ENCODE results near the gene FBP2.

The FBP2 gene

GRCh38 chr9:94593459-94594345, at the start of gene FBP2:
FBP2 (minus strand) TSS chr9:94593824; CDS start chr9:94593726, 98 bp downstream.
- no peak for FAIRE-seq

- FAIRE-seq: no peak
Measured at GRCh38 chr9:94643176-94643575, 49.6 kb upstream of the FBP2 start.

DNA sequence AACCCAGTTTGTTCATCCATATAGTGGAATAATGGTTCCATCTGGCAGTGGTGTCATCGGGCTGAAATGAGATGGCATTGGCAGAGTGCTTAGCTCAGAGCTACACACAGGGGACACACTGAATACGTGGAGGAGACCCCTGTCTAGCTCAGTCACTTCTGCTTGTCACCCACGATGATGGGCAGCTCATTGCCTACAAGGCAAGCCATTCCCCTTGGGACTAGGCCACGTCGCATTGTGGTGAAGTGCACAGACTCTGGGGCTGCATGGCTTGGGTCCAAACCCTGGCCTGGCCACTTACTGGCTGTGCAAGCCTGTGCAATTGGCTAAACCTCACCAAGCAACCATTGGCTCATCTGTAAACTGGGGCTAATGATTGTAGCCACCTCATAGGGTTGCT, 48.9 kb upstream of the FBP2 start:
- FAIRE-seq: no peak

GRCh38 chr9:94639999-94640376, 46.4 kb upstream of the FBP2 start:
- FAIRE-seq: no peak

GRCh38 chr9:94639061-94639998, 45.7 kb upstream of the FBP2 start, which contains the start of gene FBP1:
FBP1 (minus strand) TSS chr9:94639518; CDS start chr9:94639310, 208 bp downstream.
- FAIRE-seq: no peak

DNA sequence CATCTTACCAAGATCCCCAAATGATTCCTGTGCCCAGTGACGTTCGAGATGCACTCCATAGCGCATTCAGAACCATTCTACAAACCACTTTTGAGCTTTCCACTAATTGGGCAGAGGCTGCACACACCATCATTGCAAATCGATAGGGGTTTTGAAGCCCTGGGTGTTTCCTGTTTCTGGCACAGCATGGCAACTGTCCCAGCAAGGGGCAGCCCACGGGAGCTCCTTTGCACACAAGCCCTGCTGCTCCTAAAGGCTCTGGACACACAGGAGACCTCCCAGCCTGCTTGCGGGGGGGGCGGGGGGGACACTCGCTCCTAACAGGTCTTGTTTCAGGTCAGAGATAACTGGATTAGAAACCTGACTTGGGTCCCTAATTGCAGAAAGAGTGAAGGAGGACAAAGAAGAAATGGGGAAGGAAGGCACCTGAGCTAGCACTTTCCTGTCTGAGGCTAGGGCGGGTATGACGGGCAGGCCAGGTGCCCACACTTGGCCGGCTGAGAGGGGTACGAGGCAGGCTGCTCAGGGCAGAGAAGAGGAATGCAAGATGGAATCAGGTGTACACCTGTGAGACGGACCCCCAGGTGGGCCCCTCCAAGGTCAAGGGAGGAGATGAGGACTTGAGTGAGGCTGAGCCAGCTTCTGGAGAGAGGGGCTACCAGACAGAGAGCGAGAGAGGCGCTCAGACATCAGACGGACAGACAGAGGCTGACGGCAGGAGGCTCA, 44.9 kb upstream of the FBP2 start:
- FAIRE-seq: no peak

DNA sequence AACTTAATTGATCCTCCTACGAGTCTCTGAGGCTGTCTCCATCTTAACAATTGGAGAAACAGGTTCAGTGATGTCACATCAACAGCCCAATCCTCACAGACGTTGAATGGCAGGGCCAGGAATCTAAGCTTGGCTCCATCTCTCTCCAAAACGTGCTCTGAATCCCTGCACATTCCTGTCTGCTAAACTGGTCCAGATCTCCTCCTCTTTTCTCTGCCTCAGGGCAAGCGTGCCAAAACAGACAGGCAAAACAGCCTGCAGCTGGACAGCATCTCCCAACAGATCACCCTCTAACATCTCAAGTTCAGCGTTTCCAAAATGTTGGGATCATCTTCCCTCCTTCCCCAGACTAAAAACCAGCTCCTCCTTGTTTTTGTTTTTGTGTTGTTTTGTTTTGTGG, 39.1 kb upstream of the FBP2 start:
- FAIRE-seq: no peak

- FAIRE-seq: no peak
Measured at GRCh38 chr9:94631599-94631998, 38.0 kb upstream of the FBP2 start.

GRCh38 chr9:94630833-94631232, 37.2 kb upstream of the FBP2 start:
- FAIRE-seq: no peak

GRCh38 chr9:94630281-94630680, 36.7 kb upstream of the FBP2 start:
- FAIRE-seq: no peak

DNA sequence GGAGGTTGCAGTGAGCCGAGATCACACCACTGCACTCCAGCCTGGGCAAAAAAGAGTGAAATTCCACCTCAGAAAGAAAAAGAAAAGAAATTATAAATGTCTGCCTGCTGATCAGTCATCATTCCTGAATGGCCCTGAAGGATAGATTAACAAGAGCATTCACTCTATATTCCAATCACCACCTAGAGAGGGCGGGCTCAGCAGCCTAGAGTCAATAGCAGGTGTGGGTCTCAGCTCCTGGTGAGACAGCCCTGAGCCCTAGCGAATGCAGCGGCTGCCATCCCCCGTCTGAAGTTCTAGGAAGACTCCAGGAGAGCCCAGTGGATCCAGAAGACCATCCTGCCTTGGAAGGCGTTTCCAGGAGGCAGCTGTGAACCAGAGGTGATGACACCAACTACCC, 33.7 kb upstream of the FBP2 start:
- no peak for FAIRE-seq

GRCh38 chr9:94625835-94626234, 32.2 kb upstream of the FBP2 start:
- FAIRE-seq: no peak

DNA sequence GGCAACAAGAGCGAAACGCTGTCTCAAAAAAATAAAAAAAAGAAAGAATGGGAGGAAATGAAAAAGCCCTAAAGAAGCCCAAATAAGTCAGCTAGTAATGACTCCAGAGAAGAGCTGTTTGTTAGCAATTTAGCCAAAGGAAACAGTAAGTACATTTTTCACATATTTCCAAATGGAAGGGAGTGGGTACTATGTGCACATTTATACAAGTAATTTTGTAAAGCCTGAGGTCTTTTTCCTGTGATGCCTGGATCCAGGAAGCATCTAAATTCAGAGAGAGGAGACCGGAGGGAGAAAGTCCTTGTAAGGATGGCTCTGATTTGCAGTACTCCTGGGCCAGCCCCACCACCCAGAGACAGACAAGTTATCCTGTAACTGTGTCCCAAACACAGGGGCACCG, 31.0 kb upstream of the FBP2 start:
- no peak for FAIRE-seq

DNA sequence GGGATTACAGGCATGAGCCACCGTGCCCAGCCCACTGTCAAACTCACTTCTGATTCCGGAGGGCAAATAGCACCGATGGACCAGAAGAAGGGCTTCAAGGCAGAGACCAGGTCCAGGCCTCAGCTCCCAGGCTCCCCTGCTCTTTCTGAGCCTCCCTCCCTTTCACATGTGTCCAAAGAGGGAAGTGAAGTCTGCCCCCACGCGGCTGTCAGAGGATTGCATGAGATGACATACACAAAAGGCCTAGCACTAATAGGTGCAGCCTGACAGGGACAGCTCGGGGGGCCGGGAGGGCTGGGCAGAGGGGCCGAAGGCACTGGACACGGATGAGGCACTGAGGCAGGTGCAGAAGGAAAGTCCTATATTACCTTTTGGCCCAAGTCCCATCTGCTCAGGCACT, 29.6 kb upstream of the FBP2 start:
- no peak for FAIRE-seq

GRCh38 chr9:94622087-94622800, 28.6 kb upstream of the FBP2 start:
- no peak for FAIRE-seq

DNA sequence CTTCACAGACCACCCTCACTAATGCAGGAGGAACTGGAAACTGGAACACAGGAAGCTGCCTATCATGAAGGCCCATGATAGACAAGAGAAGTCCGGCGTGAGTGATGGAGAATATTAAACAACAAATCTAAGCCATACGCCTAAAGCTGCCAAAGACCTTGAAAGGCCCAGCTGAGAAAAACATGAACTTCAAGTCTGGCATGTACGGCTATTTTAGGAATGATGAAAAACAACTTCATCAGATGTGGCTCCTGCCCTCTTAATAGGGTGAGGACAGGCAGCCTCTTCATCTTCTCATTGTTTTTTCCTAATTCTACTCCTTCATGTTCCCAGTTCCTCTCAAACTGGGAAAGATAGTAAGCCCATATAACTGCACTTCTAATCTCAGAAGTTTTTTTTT, 25.4 kb upstream of the FBP2 start:
- no peak for FAIRE-seq

- FAIRE-seq: no peak
Measured at GRCh38 chr9:94613003-94613402, 19.4 kb upstream of the FBP2 start.

DNA sequence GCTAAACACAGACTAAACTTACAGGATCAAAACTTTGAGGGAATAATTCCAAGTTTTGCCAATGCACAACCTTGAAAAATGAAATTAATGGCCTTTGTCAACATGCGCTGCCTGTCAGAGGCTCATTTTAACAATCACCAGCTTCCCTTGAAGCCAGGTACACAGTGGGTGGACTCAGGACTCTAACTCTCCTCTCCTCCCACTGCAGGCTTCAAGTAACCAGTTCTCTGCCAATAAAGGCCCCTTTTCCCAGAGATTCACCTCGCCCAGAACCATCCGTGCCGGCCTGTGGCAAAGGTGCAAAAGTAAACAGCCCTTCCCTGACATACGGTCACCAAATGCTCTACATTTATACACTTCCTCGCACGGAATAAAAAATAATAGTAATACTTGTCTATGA, 18.4 kb upstream of the FBP2 start:
- no peak for FAIRE-seq

GRCh38 chr9:94611638-94612068, 18.0 kb upstream of the FBP2 start:
- FAIRE-seq: no peak

GRCh38 chr9:94610181-94610606, 16.6 kb upstream of the FBP2 start:
- FAIRE-seq: no peak

- no peak for FAIRE-seq
Measured at GRCh38 chr9:94607423-94607691, 13.7 kb upstream of the FBP2 start.

- no peak for FAIRE-seq
Measured at GRCh38 chr9:94606646-94607422, 13.2 kb upstream of the FBP2 start.

Measured in A204.1 (cell line).